ENCODE data around the gene PPP6R3.
"Not testable (repeated sequence)": the region's sequence is repeated elsewhere in the genome, so short reads cannot be mapped to it uniquely, and the experiment has no call there.

The PPP6R3 gene

GRCh38 chr11:68436162-68436888, 24.2 kb upstream of the PPP6R3 start:
- no peak for DNase-seq (ENCODE audit: low read depth in 2 of 3, low spot score in 2 of 3)

- DNase-seq (ENCODE audit: low read depth in 2 of 3, low spot score in 2 of 3): no peak
Measured at GRCh38 chr11:68436985-68437926, 23.3 kb upstream of the PPP6R3 start.

- DNase-seq (ENCODE audit: low read depth in 2 of 3, low spot score in 2 of 3): no peak
Measured at GRCh38 chr11:68437927-68438657, 22.5 kb upstream of the PPP6R3 start.

GRCh38 chr11:68438658-68439259, 21.8 kb upstream of the PPP6R3 start:
- no peak for DNase-seq (ENCODE audit: low read depth in 2 of 3, low spot score in 2 of 3)

GRCh38 chr11:68439355-68440065, 21.0 kb upstream of the PPP6R3 start:
- DNase-seq (ENCODE audit: low read depth in 2 of 3, low spot score in 2 of 3): no peak

GRCh38 chr11:68440224-68440623, 20.3 kb upstream of the PPP6R3 start:
- no peak for DNase-seq (ENCODE audit: low read depth in 2 of 3, low spot score in 2 of 3)

GRCh38 chr11:68441466-68442230, 18.9 kb upstream of the PPP6R3 start:
- DNase-seq (ENCODE audit: low read depth in 2 of 3, low spot score in 2 of 3): no peak

- no peak for DNase-seq (ENCODE audit: low read depth in 2 of 3, low spot score in 2 of 3)
Measured at GRCh38 chr11:68442433-68442832, 18.1 kb upstream of the PPP6R3 start.

GRCh38 chr11:68444566-68444965, 16.0 kb upstream of the PPP6R3 start:
- DNase-seq (ENCODE audit: low read depth in 2 of 3, low spot score in 2 of 3): no peak

- DNase-seq (ENCODE audit: low read depth in 2 of 3, low spot score in 2 of 3): no peak
Measured at GRCh38 chr11:68445531-68446035, 15.0 kb upstream of the PPP6R3 start.

- DNase-seq (ENCODE audit: low read depth in 2 of 3, low spot score in 2 of 3): no peak
Measured at GRCh38 chr11:68446046-68446725, 14.4 kb upstream of the PPP6R3 start.

- peak; percentile 49 to 61 (median 52) for DNase-seq (ENCODE audit: low read depth in 2 of 3, low spot score in 2 of 3)
Measured at GRCh38 chr11:68447015-68447801, 13.3 kb upstream of the PPP6R3 start.

GRCh38 chr11:68447914-68448313, 12.6 kb upstream of the PPP6R3 start:
- not testable (repeated sequence) for DNase-seq (ENCODE audit: low read depth in 2 of 3, low spot score in 2 of 3)

- no peak for DNase-seq (ENCODE audit: low read depth in 2 of 3, low spot score in 2 of 3)
Measured at GRCh38 chr11:68448604-68449011, 11.9 kb upstream of the PPP6R3 start.

GRCh38 chr11:68449951-68450350, 10.6 kb upstream of the PPP6R3 start:
- no peak for DNase-seq (ENCODE audit: low read depth in 2 of 3, low spot score in 2 of 3)

GRCh38 chr11:68450711-68451110, 9.8 kb upstream of the PPP6R3 start:
- no peak for DNase-seq (ENCODE audit: low read depth in 2 of 3, low spot score in 2 of 3)

- DNase-seq (ENCODE audit: low read depth in 2 of 3, low spot score in 2 of 3): no peak
Measured at GRCh38 chr11:68454767-68455166, 5.8 kb upstream of the PPP6R3 start.

GRCh38 chr11:68455485-68455884, 5.1 kb upstream of the PPP6R3 start:
- no peak for DNase-seq (ENCODE audit: low read depth in 2 of 3, low spot score in 2 of 3)

Measured in activated CD8-positive, alpha-beta memory T cell treated with anti-CD3 and anti-CD28 coated beads for 48 hours (primary cell).